Measurements from ENCODE around the gene FIBP. TPM values are rescaled to one million over a fixed set of nuclear protein-coding genes. Genes with fewer than 3 reads are reported as not detected.

FIBP gene
- total and polyA plus RNA-seq, 9 donors: 32.5 to 74.2 (median 44.2) TPM

GRCh38 chr11:65915101-65915820, 27.0 kb upstream of the FIBP start:
- Histone ChIP-seq H3K27me3 (no peaks in the 10 kb centered on the region), H3K36me3 (no peaks in the 10 kb centered on the region), H3K4me3 (no peak overlapping the region), H3K27ac (peak overlapping the region; percentile 58 to 79), H3K4me1 (ENCODE audit: insufficient read depth) (peaks cover 42% of the 10 kb centered on the region), H3K9me3 (no peaks in the 10 kb centered on the region)
- TF ChIP-seq POLR2A (IDR thresholded peaks at IDR 0.05) (no peak), CTCF (IDR thresholded peaks at IDR 0.05) (no peak), EP300 (IDR thresholded peaks at IDR 0.05) (no peak)
- 29 to 46% (median 29%) methylated on average over 10 of the region's 10 CpGs for WGBS, 3 donors
- intact Hi-C loops (cut with DNase I): no loop called here
- peak in 1 of 5 donors; percentile 41 for DNase-seq

- no peak for DNase-seq
- intact Hi-C loops (cut with DNase I): no loop called here
- no peak for TF ChIP-seq EP300 (IDR thresholded peaks at IDR 0.05)
- no peak for TF ChIP-seq CTCF (IDR thresholded peaks at IDR 0.05)
- TF ChIP-seq POLR2A (IDR thresholded peaks at IDR 0.05): no peak
- H3K36me3 ChIP-seq: no peaks in the 10 kb centered on the region
- no peak overlapping the region for H3K27ac ChIP-seq
- no peaks in the 10 kb centered on the region for H3K27me3 ChIP-seq
- peaks cover 36% of the 10 kb centered on the region for H3K4me1 ChIP-seq (ENCODE audit: insufficient read depth)
- H3K9me3 ChIP-seq: no peaks in the 10 kb centered on the region
- H3K4me3 ChIP-seq: no peak overlapping the region
- WGBS, 3 donors: 34 to 42% (median 40%) methylated on average over 4 of the region's 4 CpGs
These were observed 24.6 kb upstream of the FIBP start for GRCh38 chr11:65912845-65913244.

- Histone ChIP-seq H3K9me3 (no peaks in the 10 kb centered on the region), H3K27ac (no peak overlapping the region), H3K27me3 (no peaks in the 10 kb centered on the region), H3K36me3 (no peaks in the 10 kb centered on the region), H3K4me3 (no peak overlapping the region), H3K4me1 (ENCODE audit: insufficient read depth) (peaks cover 28% of the 10 kb centered on the region)
- intact Hi-C loops (cut with DNase I): no loop called here
- 11 to 16% (median 15%) methylated on average over 14 of the region's 14 CpGs for WGBS, 3 donors
- peak; percentile 72 to 82 (median 73) for DNase-seq
- peak in 2 of 3 donors; percentile 40 to 42 for TF ChIP-seq CTCF (IDR thresholded peaks at IDR 0.05)
- no peak for TF ChIP-seq EP300 (IDR thresholded peaks at IDR 0.05)
- no peak for TF ChIP-seq POLR2A (IDR thresholded peaks at IDR 0.05)
These were observed 23.7 kb upstream of the FIBP start for GRCh38 chr11:65911682-65912568.

- peaks cover 10% of the 10 kb centered on the region for H3K4me1 ChIP-seq (ENCODE audit: insufficient read depth)
- intact Hi-C loops (cut with DNase I): no loop called here
- no peaks in the 10 kb centered on the region for H3K9me3 ChIP-seq
- no peak overlapping the region for H3K4me3 ChIP-seq
- no peaks in the 10 kb centered on the region for H3K36me3 ChIP-seq
- TF ChIP-seq CTCF (IDR thresholded peaks at IDR 0.05): no peak
- TF ChIP-seq EP300 (IDR thresholded peaks at IDR 0.05): no peak
- TF ChIP-seq POLR2A (IDR thresholded peaks at IDR 0.05): no peak
- no peak for DNase-seq
- H3K27ac ChIP-seq: no peak overlapping the region
- WGBS, 3 donors: 70 to 81% (median 79%) methylated on average over 6 of the region's 6 CpGs
- no peaks in the 10 kb centered on the region for H3K27me3 ChIP-seq
These were observed 19.6 kb upstream of the FIBP start for GRCh38 chr11:65907878-65908277.

All from ovary (tissue), 9 donors.